GM12878 (cell line): ENCODE measurements around the gene AMIGO2. TPM values are rescaled to one million over a fixed set of nuclear protein-coding genes. Genes with fewer than 3 reads are reported as not detected.

ENCODE experiments used
- ATAC-seq: fragments of 200-7000 bp; cut with Tn5 transposase; 3 replicates; pipeline ENCODE4 v1.9.1; 2020; ENCODE audit warnings: mild to moderate bottlenecking, moderate library complexity
- BruUV-seq: library from RNA; stranded (reverse); fragments of 400-500 nt; replicated peaks from 2 replicates; lab custom pipeline; 2021; lab: Mats Ljungman, UMichigan
- CTCF ChIA-PET: fragments of 300-600 bp; sonication (Branson Sonifier 250); formaldehyde crosslinking; extraction: SDS; loops from one replicate; lab custom pipeline; 2021; ENCODE audit warnings: inconsistent platforms; lab: Yijun Ruan, JAX
- POLR2A ChIA-PET: fragments of 350-600 bp; formaldehyde crosslinking; extraction: SDS; loops from one replicate; lab custom pipeline; 2021; ENCODE audit warnings: inconsistent platforms; lab: Charles Lee
- RAD21 ChIA-PET: fragments of 300-600 bp; sonication (Branson Sonifier 250); formaldehyde crosslinking; loops from one replicate; lab custom pipeline; 2023; ENCODE audit warnings: antibody characterized with exemption; ENCODE audit not compliant: unreplicated experiment; lab: Charles Lee
- SMC1A ChIA-PET: fragments of 300-600 bp; sonication (Branson Sonifier 250); formaldehyde crosslinking; loops from one replicate; lab custom pipeline; 2023; ENCODE audit not compliant: unreplicated experiment, uncharacterized antibody; lab: Charles Lee
- DNase-seq: peaks from one replicate; pipeline ENCODE4 v3.0.0-alpha.2; 2011; ENCODE audit warnings: low read depth, low spot score
- FAIRE-seq: peaks from 3 replicates; lab custom pipeline; 2011; peaks lifted over from hg19 to GRCh38; lab: Jason Lieb, UNC
- H2AFZ ChIP-seq: 2 replicates; pipeline ENCODE4 v1.6.0; 2011; ENCODE audit warnings: low read depth, low read length, control low read depth; ENCODE audit not compliant: control insufficient read depth
- H3K27ac ChIP-seq: 2 replicates; pipeline ENCODE4 v1.5.1; 2011; ENCODE audit warnings: control low read depth; ENCODE audit not compliant: control insufficient read depth, insufficient read depth
- H3K27me3 ChIP-seq, 2 experiments: replicated peaks in 1 of 2; 2 replicates each; pipeline versions ENCODE4 v1.6.0 to v1.6.1; 2011; ENCODE audit warnings: low read length in 1 of 2; ENCODE audit not compliant: control insufficient read depth in 2 of 2, insufficient read depth in 2 of 2
- H3K36me3 ChIP-seq, 2 experiments: 2 replicates each; pipeline ENCODE4 v1.5.1; 2011; ENCODE audit warnings: low read length in 1 of 2; ENCODE audit not compliant: control insufficient read depth in 2 of 2, insufficient read depth in 2 of 2
- H3K4me1 ChIP-seq: 2 replicates; pipeline ENCODE4 v1.6.1; 2011; ENCODE audit warnings: mild to moderate bottlenecking, low read length, moderate library complexity, mixed read lengths; ENCODE audit not compliant: control insufficient read depth, insufficient read depth
- H3K4me2 ChIP-seq: 2 replicates; pipeline ENCODE4 v1.6.0; 2011; ENCODE audit warnings: control low read depth; ENCODE audit not compliant: control insufficient read depth, insufficient read depth
- H3K4me3 ChIP-seq: fragments of 200-600 bp; sonication (generic); 2 replicates; pipeline ENCODE4 v1.5.1; 2016
- H3K79me2 ChIP-seq: 2 replicates; pipeline ENCODE4 v1.6.0; 2011; ENCODE audit warnings: low read length; ENCODE audit not compliant: control insufficient read depth, insufficient read depth
- H3K9ac ChIP-seq: 2 replicates; pipeline ENCODE4 v1.8.0; 2011; ENCODE audit warnings: low read length, control low read depth, mixed read lengths; ENCODE audit not compliant: control insufficient read depth, insufficient read depth
- H3K9me3 ChIP-seq: replicated peaks from 3 replicates; pipeline ENCODE4 v1.5.1; 2011; ENCODE audit warnings: mild to moderate bottlenecking, low read length; ENCODE audit not compliant: control insufficient read depth, insufficient read depth
- H4K20me1 ChIP-seq: 2 replicates; pipeline ENCODE4 v1.6.0; 2011; ENCODE audit not compliant: control insufficient read depth, insufficient read depth
- ATF7 ChIP-seq: fragments of 450-650 bp; IDR thresholded peaks from 2 replicates; pipeline ENCODE4 v1.6.1; 2016; ENCODE audit warnings: low read depth, mild to moderate bottlenecking
- BCL3 ChIP-seq: IDR thresholded peaks from 2 replicates; pipeline ENCODE4 v1.6.1; 2011; ENCODE audit warnings: borderline replicate concordance, low read depth, mild to moderate bottlenecking, moderate library complexity, low read length; ENCODE audit not compliant: insufficient read depth, poor library complexity, severe bottlenecking
- CEBPB ChIP-seq, 2 experiments: fragments of 150-350 bp in 1 of 2; IDR thresholded peaks; 2 replicates each; pipeline ENCODE4 v1.6.1; 2012 to 2014; ENCODE audit warnings: low read depth in 2 of 2, low read length in 2 of 2, borderline replicate concordance in 1 of 2, inconsistent platforms in 1 of 2
- IKZF1 ChIP-seq: fragments of 450-650 bp; conservative IDR thresholded peaks from 2 replicates; pipeline ENCODE4 v1.6.1; 2017; ENCODE audit warnings: antibody characterized with exemption, mild to moderate bottlenecking
- MLLT1 ChIP-seq: fragments of 450-650 bp; IDR thresholded peaks from 2 replicates; pipeline ENCODE4 v1.6.1; 2016; ENCODE audit warnings: mild to moderate bottlenecking
- MYC ChIP-seq: IDR thresholded peaks from 2 replicates; pipeline ENCODE4 v1.6.1; 2011; ENCODE audit warnings: mild to moderate bottlenecking, low read length, moderate library complexity, inconsistent platforms; ENCODE audit not compliant: insufficient read depth, insufficient replicate concordance, insufficient read length, severe bottlenecking
- POU2F2 ChIP-seq: IDR thresholded peaks from 3 replicates; pipeline ENCODE4 v1.6.1; 2011; ENCODE audit warnings: low read depth, mild to moderate bottlenecking, low read length, borderline replicate concordance
- SUZ12 ChIP-seq: fragments of 200-600 bp; sonication (generic); IDR thresholded peaks from one replicate; pipeline ENCODE4 v1.6.1; 2018; ENCODE audit warnings: antibody characterized with exemption, mild to moderate bottlenecking; ENCODE audit not compliant: unreplicated experiment
- TAF1 ChIP-seq: IDR thresholded peaks from 2 replicates; pipeline ENCODE4 v1.6.1; 2011; ENCODE audit warnings: mild to moderate bottlenecking, low read depth, low read length, borderline replicate concordance
- WGBS: methylation state at CpG from one replicate; pipeline ENCODE4 v1.1.6; 2016; ENCODE audit warnings: low lambda C conversion rate; ENCODE audit not compliant: insufficient replicate concordance, insufficient coverage; ENCODE audit errors: missing lambda C conversion rate; 5-methylcytosine and 5-hydroxymethylcytosine counted together
- in situ Hi-C: fragments of 300-500 bp; cut with MboI; formaldehyde crosslinking; loops from 9 replicates; pipeline ENCODE4 v1.14.3; 2018; ENCODE audit warnings: mixed read lengths
- intact Hi-C: fragments of 100-400 bp; cut with micrococcal nuclease; formaldehyde crosslinking; loops from one replicate; pipeline ENCODE4 v1.14.2; 2022; ENCODE audit not compliant: unreplicated experiment
- polyA plus RNA-seq, 11 experiments: library from polyadenylated mRNA; depleted of rRNA in 4 of 11; unstranded in 6 of 11; stranded (reverse) in 5 of 11; fragments of >200 nt; fragmentation: Nextera tagmentation in 4 of 11; fragmentation: Illumina TruSeq in 1 of 11; extraction: Ambion mirVana in 4 of 11; extraction: Trizol in 1 of 11; gene quantifications; 1 replicate in 1 of 11; 2 replicates in 10 of 11; pipeline versions ENCODE4 v1.2.1 to v1.2.3, GENCODE V29; 2011 to 2016; ENCODE audit warnings: inconsistent platforms in 2 of 11, missing spikeins in 2 of 11, low read depth in 1 of 11
- total RNA-seq, 4 experiments: library from RNA; depleted of rRNA in 3 of 4; stranded (reverse); fragments of >200 nt in 3 of 4; fragmentation: Illumina TruSeq in 1 of 4; extraction: Trizol in 1 of 4; gene quantifications; 2 replicates each; pipeline versions ENCODE4 v1.2.1 to v1.2.3, GENCODE V29; 2013 to 2021
- TF ChIP-seq, protein P1 (sequence below): IDR thresholded peaks from 2 replicates; pipeline ENCODE4 v1.6.1; 2011; ENCODE audit warnings: low read depth, mild to moderate bottlenecking, low read length, moderate library complexity, borderline replicate concordance; ENCODE audit errors: extremely low read depth

AMIGO2 gene
- total and polyA plus RNA-seq, 10 of the 15 experiments (the other 5 are each of a cell fraction or from before 2014, with no cell fraction given) = 0.03 to 0.15 (median 0.11) TPM; not detected in 7

- TF ChIP-seq TAF1 = no peak
Observed at GRCh38 chr12:47122602-47123001, 42.8 kb upstream of the AMIGO2 start (continued).

GRCh38 chr12:47121146-47121545 is 41.4 kb upstream of the AMIGO2 start:
- RAD21 ChIA-PET = no interaction called here
- H3K4me1 ChIP-seq = no peaks in the 10 kb centered on the region
- H2AFZ ChIP-seq = no peak overlapping the region
- no peaks in the 10 kb centered on the region for H4K20me1 ChIP-seq
- intact Hi-C loops = no loop called here
- FAIRE-seq = no peak
- no peak overlapping the region for H3K4me3 ChIP-seq
- H3K27me3 ChIP-seq = no peaks in the 10 kb centered on the region
- ATAC-seq = no peak
- no peaks in the 10 kb centered on the region for H3K9me3 ChIP-seq
- no peaks in the 10 kb centered on the region for H3K79me2 ChIP-seq
- POLR2A ChIA-PET = no interaction called here
- no peak for DNase-seq
- BruUV-seq = no TSS peak
- H3K4me2 ChIP-seq = no peak overlapping the region
- in situ Hi-C loops = no loop called here
- CTCF ChIA-PET = no interaction called here
- 76% methylated on average over 5 of the region's 5 CpGs for WGBS
- TF ChIP-seq CEBPB (IDR thresholded peaks at IDR 0.05; ENCODE audit: borderline replicate concordance in 1 of 2, low read depth in 2 of 2, low read length in 2 of 2) (no peak), IKZF1 (no peak), ATF7 (no peak), POU2F2 (no peak), SUZ12 (no peak), MYC (no peak), BCL3 (no peak), MLLT1 (no peak)
- TF ChIP-seq, protein P1, sequence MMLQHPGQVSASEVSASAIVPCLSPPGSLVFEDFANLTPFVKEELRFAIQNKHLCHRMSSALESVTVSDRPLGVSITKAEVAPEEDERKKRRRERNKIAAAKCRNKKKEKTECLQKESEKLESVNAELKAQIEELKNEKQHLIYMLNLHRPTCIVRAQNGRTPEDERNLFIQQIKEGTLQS = no peak
- TF ChIP-seq, all 136 proteins: peak for 0
- Histone ChIP-seq H3K9ac (no peak overlapping the region), H3K36me3 (no peaks in the 10 kb centered on the region), H3K27ac (no peak overlapping the region)
- SMC1A ChIA-PET = no interaction called here
